ENCODE data around the gene ZDHHC21. TPM values are rescaled to one million over a fixed set of nuclear protein-coding genes. Genes with fewer than 3 reads are reported as not detected.

Gene ZDHHC21
- total and polyA plus RNA-seq, 2 experiments from 2014 or later: 6.5 to 8.5 TPM

- H3K9me3 ChIP-seq (ENCODE audit: low read depth): no peaks in the 10 kb centered on the region
- H3K27ac ChIP-seq: no peak overlapping the region
- no peak for TF ChIP-seq CTCF (IDR thresholded peaks at IDR 0.05; ENCODE audit: low read depth, low read length)
- H3K4me3 ChIP-seq: no peak overlapping the region
- no peaks in the 10 kb centered on the region for H3K4me1 ChIP-seq (ENCODE audit: low read depth)
- no peak for DNase-seq (ENCODE audit: low read depth in 1 of 2, low spot score in 1 of 2)
- no peaks in the 10 kb centered on the region for H3K27me3 ChIP-seq
- H3K36me3 ChIP-seq: no peaks in the 10 kb centered on the region
These were observed 84.7 kb downstream of the ZDHHC21 start for GRCh38 chr9:14608540-14608939.

- Histone ChIP-seq H3K4me1 (ENCODE audit: low read depth) (no peaks in the 10 kb centered on the region), H3K4me3 (no peak overlapping the region), H3K36me3 (peaks cover 3% of the 10 kb centered on the region), H3K27me3 (no peaks in the 10 kb centered on the region), H3K27ac (no peak overlapping the region), H3K9me3 (ENCODE audit: low read depth) (no peaks in the 10 kb centered on the region)
- TF ChIP-seq CTCF (IDR thresholded peaks at IDR 0.05; ENCODE audit: low read depth, low read length): no peak
- no peak for DNase-seq (ENCODE audit: low read depth in 1 of 2, low spot score in 1 of 2)
These were observed 95.9 kb downstream of the ZDHHC21 start for GRCh38 chr9:14597171-14597799.

GRCh38 chr9:14593406-14593805 lies 99.8 kb downstream of the ZDHHC21 start:
- no peaks in the 10 kb centered on the region for H3K9me3 ChIP-seq (ENCODE audit: low read depth)
- H3K27ac ChIP-seq: no peak overlapping the region
- H3K36me3 ChIP-seq: peaks cover 3% of the 10 kb centered on the region
- H3K4me3 ChIP-seq: no peak overlapping the region
- H3K27me3 ChIP-seq: no peaks in the 10 kb centered on the region
- TF ChIP-seq CTCF (IDR thresholded peaks at IDR 0.05; ENCODE audit: low read depth, low read length): no peak
- no peaks in the 10 kb centered on the region for H3K4me1 ChIP-seq (ENCODE audit: low read depth)
- DNase-seq (ENCODE audit: low read depth in 1 of 2, low spot score in 1 of 2): no peak

GRCh38 chr9:14591411-14591810 lies 101.8 kb downstream of the ZDHHC21 start:
- no peak for TF ChIP-seq CTCF (IDR thresholded peaks at IDR 0.05; ENCODE audit: low read depth, low read length)
- Histone ChIP-seq H3K27ac (no peak overlapping the region), H3K4me1 (ENCODE audit: low read depth) (no peaks in the 10 kb centered on the region), H3K4me3 (no peak overlapping the region), H3K36me3 (peaks cover 3% of the 10 kb centered on the region), H3K9me3 (ENCODE audit: low read depth) (no peaks in the 10 kb centered on the region), H3K27me3 (no peaks in the 10 kb centered on the region)
- DNase-seq (ENCODE audit: low read depth in 1 of 2, low spot score in 1 of 2): no peak

- no peak for DNase-seq (ENCODE audit: low read depth in 1 of 2, low spot score in 1 of 2)
- H3K4me1 ChIP-seq (ENCODE audit: low read depth): no peaks in the 10 kb centered on the region
- no peak for TF ChIP-seq CTCF (IDR thresholded peaks at IDR 0.05; ENCODE audit: low read depth, low read length)
- no peaks in the 10 kb centered on the region for H3K27me3 ChIP-seq
- H3K9me3 ChIP-seq (ENCODE audit: low read depth): no peaks in the 10 kb centered on the region
- H3K36me3 ChIP-seq: no peaks in the 10 kb centered on the region
- no peak overlapping the region for H3K4me3 ChIP-seq
- no peak overlapping the region for H3K27ac ChIP-seq
These were observed 107.3 kb downstream of the ZDHHC21 start for GRCh38 chr9:14585730-14586473.
